Fibroblast of the aortic adventitia (primary cell): ENCODE measurements around the gene IRX6. TPM values are rescaled to one million over a fixed set of nuclear protein-coding genes. Genes with fewer than 3 reads are reported as not detected.

ENCODE experiments used
- DNase-seq: peaks from one replicate; pipeline ENCODE4 v3.0.0-alpha.2; 2010; ENCODE audit warnings: low read depth
- H3K4me3 ChIP-seq: 2 replicates; pipeline ENCODE4 v1.5.1; 2011; ENCODE audit warnings: low read depth, mild to moderate bottlenecking, control low read depth, low read length, moderate library complexity
- CTCF ChIP-seq: IDR thresholded peaks from 2 replicates; pipeline ENCODE4 v1.5.1; 2011; ENCODE audit warnings: mild to moderate bottlenecking, low read length, control low read depth, inconsistent platforms; ENCODE audit not compliant: insufficient read depth
- total RNA-seq: library from RNA; depleted of rRNA; stranded (reverse); fragments of >200 nt; gene quantifications from 2 replicates; pipeline ENCODE4 v1.2.3, GENCODE V29; 2012; ENCODE audit warnings: low replicate concordance

The IRX6 gene
- total RNA-seq, 1 donor, result not detected

- H3K4me3 ChIP-seq, result no peak overlapping the region
- peak; percentile 51 for TF ChIP-seq CTCF
- peak; percentile 37 for DNase-seq
These were observed 46.9 kb downstream of the IRX6 start for GRCh38 chr16:55370762-55371482.

- no peak for TF ChIP-seq CTCF
- no peak for DNase-seq
- no peak overlapping the region for H3K4me3 ChIP-seq
These were observed 48.9 kb downstream of the IRX6 start for GRCh38 chr16:55372792-55373488.

- TF ChIP-seq CTCF, result no peak
- H3K4me3 ChIP-seq, result no peak overlapping the region
- no peak for DNase-seq
These were observed 49.5 kb downstream of the IRX6 start for GRCh38 chr16:55373489-55373832.

GRCh38 chr16:55376045-55376444, 52.0 kb downstream of the IRX6 start:
- H3K4me3 ChIP-seq, result no peak overlapping the region
- no peak for TF ChIP-seq CTCF
- no peak for DNase-seq

GRCh38 chr16:55376567-55377167, 52.7 kb downstream of the IRX6 start:
- DNase-seq, result no peak
- TF ChIP-seq CTCF, result no peak
- no peak overlapping the region for H3K4me3 ChIP-seq

- TF ChIP-seq CTCF, result no peak
- H3K4me3 ChIP-seq, result no peak overlapping the region
- no peak for DNase-seq
These were observed 53.8 kb downstream of the IRX6 start for GRCh38 chr16:55377840-55378239.
